GM12875 (cell line): ENCODE measurements around the gene RBM20.

Source experiments
- H3K4me3 ChIP-seq: one replicate; pipeline ENCODE4 v1.5.1; 2011; ENCODE audit warnings: low read depth, low read length, control low read depth
- CTCF ChIP-seq: IDR thresholded peaks from 2 replicates; pipeline ENCODE4 v1.5.1; 2011; ENCODE audit warnings: low read depth, mild to moderate bottlenecking, control low read depth, inconsistent platforms, low read length, moderate library complexity, borderline replicate concordance; ENCODE audit not compliant: insufficient read depth

RBM20 gene

GRCh38 chr10:110845756-110846620 is 201.9 kb downstream of the RBM20 start:
- no peak for TF ChIP-seq CTCF
- no peak overlapping the region for H3K4me3 ChIP-seq

- TF ChIP-seq CTCF: no peak
- H3K4me3 ChIP-seq: no peak overlapping the region
Measured at GRCh38 chr10:110847374-110847773, 203.2 kb downstream of the RBM20 start.

GRCh38 chr10:110848106-110848505 is 204.0 kb downstream of the RBM20 start:
- no peak overlapping the region for H3K4me3 ChIP-seq
- TF ChIP-seq CTCF: no peak

- no peak for TF ChIP-seq CTCF
- no peak overlapping the region for H3K4me3 ChIP-seq
Measured at GRCh38 chr10:110850099-110850498, 206.0 kb downstream of the RBM20 start.

GRCh38 chr10:110851020-110851612 is 207.0 kb downstream of the RBM20 start:
- no peak overlapping the region for H3K4me3 ChIP-seq
- TF ChIP-seq CTCF: no peak

GRCh38 chr10:110852255-110852896 is 208.2 kb downstream of the RBM20 start:
- TF ChIP-seq CTCF: no peak
- no peak overlapping the region for H3K4me3 ChIP-seq
